Fibroblast of pulmonary artery (primary cell): Measurements from ENCODE around the gene CES5A.

Experiments used
- DNase-seq: peaks from one replicate; pipeline ENCODE4 v3.0.0-alpha.2; 2010; ENCODE audit warnings: low read depth
- H3K4me3 ChIP-seq: replicated peaks from 2 replicates; pipeline ENCODE4 v1.5.1; 2011; ENCODE audit warnings: low read depth, mild to moderate bottlenecking, control low read depth, low read length, moderate library complexity
- TF ChIP-seq, protein P1 (sequence below): IDR thresholded peaks from 2 replicates; pipeline ENCODE4 v1.5.1; 2011; ENCODE audit warnings: mild to moderate bottlenecking, control low read depth, low read length, inconsistent platforms; ENCODE audit errors: missing control alignments

Gene CES5A

DNA sequence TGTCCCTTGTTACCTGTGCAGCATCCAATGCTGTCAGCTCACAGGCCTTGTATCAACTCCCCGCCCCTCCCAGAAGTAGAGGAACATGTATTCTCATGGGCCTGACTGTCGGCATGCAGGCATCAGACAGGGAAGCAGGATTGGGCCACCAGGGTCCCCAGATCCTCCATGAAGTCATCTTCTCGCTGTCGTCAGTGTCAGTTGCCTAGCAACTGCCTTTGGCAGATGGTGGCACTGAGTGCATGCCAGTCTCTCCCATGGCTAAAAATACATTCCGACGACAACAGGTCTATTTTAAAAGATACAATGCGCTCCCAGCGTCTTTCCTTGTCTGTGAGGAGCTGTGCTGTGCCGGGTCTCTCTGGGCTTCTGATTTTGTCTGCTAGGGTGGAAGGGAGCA, 36.8 kb upstream of the CES5A start:
- H3K4me3 ChIP-seq = no peak overlapping the region
- TF ChIP-seq, protein P1, sequence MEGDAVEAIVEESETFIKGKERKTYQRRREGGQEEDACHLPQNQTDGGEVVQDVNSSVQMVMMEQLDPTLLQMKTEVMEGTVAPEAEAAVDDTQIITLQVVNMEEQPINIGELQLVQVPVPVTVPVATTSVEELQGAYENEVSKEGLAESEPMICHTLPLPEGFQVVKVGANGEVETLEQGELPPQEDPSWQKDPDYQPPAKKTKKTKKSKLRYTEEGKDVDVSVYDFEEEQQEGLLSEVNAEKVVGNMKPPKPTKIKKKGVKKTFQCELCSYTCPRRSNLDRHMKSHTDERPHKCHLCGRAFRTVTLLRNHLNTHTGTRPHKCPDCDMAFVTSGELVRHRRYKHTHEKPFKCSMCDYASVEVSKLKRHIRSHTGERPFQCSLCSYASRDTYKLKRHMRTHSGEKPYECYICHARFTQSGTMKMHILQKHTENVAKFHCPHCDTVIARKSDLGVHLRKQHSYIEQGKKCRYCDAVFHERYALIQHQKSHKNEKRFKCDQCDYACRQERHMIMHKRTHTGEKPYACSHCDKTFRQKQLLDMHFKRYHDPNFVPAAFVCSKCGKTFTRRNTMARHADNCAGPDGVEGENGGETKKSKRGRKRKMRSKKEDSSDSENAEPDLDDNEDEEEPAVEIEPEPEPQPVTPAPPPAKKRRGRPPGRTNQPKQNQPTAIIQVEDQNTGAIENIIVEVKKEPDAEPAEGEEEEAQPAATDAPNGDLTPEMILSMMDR = no peak
- no peak for DNase-seq

DNA sequence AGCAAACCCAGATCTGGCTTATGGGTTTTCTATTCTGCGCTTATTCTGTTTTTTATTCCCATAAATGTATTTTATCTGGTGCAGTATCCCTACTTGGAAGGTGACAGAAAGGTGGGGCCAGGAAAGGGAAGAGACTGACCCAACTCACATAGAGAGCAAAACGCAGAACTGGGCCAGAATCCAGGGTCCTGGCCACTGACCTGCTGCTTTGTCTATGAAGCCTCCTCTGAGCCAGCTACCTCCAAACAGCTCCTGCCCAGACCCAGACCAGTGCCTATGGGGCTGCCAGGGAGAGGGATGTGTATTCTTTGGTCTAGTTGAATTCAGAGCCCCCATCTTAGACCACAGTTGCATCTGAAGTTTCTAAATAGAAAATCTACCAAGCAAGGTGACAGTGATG, 36.4 kb upstream of the CES5A start:
- no peak overlapping the region for H3K4me3 ChIP-seq
- TF ChIP-seq, protein P1 = no peak
- DNase-seq = no peak

DNA sequence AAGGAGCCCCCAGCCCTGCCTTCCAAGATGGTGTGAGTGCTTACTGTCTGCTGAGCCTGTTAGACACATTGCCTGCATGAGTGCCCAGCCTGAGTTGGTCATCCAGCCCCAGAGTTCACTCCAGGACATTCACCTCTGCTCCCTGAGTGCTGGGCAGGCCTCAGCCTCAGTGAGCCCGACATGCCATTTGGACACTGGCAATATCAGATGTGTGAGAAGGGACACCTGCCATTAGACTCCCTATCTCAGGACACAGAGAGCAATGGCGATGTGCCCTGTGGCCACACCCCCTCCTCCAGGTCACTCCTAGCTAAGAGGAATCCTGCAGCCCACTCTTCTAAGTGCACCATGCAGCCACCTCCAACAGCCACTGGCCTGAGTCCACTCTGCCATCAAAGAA, 34.7 kb upstream of the CES5A start:
- no peak for DNase-seq
- TF ChIP-seq, protein P1 = no peak
- no peak overlapping the region for H3K4me3 ChIP-seq

DNA sequence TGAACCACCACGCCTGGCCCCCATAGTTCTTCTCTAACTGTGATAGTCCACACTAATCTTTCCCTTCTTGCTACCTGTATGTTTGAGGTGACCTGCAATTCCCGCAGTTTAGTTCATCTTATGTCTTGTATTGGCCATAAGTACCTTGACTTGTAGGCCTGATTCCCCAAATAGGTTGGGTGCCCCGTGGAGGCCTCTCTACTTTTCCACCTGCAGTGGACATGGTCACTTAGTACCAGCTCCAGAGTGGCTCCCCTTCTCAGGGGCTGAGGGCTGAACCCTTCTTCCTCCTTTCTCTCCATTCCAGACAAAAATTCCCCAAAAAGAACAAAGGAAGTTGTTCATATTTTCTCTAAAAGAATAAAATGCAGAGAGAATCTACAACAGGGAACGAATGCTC, 33.5 kb upstream of the CES5A start:
- TF ChIP-seq, protein P1 = no peak
- no peak for DNase-seq
- H3K4me3 ChIP-seq = no peak overlapping the region

DNA sequence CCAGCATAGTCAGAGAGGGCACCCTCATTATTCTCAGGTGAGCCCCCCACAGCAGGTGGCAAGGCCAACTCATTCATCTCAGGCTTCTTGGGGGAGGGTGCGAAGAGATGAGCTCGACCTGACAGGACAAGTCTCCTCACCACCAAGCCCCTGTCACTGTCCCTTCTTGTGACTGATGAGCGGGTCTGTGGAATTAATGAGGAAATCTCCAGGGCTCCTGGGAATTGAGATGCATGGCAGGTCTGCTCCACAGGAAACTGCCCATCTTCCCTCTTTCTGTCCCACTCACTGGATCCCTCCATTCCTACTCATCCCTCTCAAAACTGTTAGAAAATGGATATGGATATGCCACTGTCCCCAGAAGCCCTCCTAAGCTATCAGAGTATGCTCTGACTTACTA, 32.5 kb upstream of the CES5A start:
- no peak for DNase-seq
- no peak overlapping the region for H3K4me3 ChIP-seq
- TF ChIP-seq, protein P1 = no peak

DNA sequence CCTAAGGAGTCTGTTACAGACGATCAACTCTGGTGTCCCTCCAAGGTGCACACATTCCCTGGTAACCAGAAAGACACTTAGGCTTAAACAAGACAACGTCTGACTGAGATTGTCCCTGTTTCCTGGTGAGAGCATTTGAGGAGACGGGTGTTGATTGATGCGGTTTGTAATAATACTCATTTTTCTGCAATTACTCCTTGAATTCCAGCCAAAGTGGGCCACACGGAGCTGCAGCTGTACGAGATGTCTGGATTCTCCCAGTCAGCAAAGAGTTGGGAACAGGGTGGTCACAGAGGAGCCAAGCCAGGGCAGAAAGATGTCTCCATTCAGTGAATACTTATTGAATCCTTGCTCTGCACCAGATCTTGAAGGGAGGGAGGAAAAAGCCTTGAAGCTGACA, 30.9 kb upstream of the CES5A start:
- no peak for DNase-seq
- no peak overlapping the region for H3K4me3 ChIP-seq
- TF ChIP-seq, protein P1 = no peak

DNA sequence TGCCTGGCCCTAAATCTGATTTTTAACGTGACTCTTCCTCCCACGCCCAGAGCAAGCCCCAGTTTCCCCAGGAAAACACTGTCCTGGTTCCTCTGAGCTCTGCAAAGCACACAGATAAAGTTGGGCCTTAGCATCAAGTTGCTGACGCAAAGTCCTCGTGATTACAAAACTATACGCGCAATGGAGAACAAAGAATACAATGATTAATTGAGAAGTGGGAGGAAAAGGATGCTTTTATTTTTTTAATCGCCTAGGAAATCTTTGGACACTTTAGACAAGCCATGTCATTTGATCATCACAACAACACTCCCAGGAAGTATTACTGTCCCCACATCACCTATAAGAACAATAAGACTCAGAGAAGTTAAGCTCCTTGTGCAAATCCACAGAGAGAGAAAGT, 30.5 kb upstream of the CES5A start:
- TF ChIP-seq, protein P1 = no peak
- no peak overlapping the region for H3K4me3 ChIP-seq
- DNase-seq = no peak
